IPS-18c (cell line): ENCODE measurements around the gene TRIM28.

ENCODE experiments used
- H3K4me3 ChIP-seq: 2 replicates; pipeline ENCODE4 v1.7.0; 2013; ENCODE audit warnings: low read depth, mild to moderate bottlenecking, low read length, moderate library complexity; ENCODE audit not compliant: insufficient read depth
- H3K9me3 ChIP-seq: one replicate; pipeline ENCODE4 v1.6.1; 2013; ENCODE audit warnings: mild to moderate bottlenecking, low read length, moderate library complexity; ENCODE audit not compliant: control insufficient read depth, insufficient read depth

Gene TRIM28

GRCh38 chr19:58544591-58545285, 874 bp downstream of the TRIM28 start:
- Histone ChIP-seq H3K4me3 (peak overlapping the region; percentile 70), H3K9me3 (no peaks in the 10 kb centered on the region)

- peak overlapping the region; percentile 70 for H3K4me3 ChIP-seq
These were observed 1.6 kb downstream of the TRIM28 start for GRCh38 chr19:58545286-58546018.

GRCh38 chr19:58546019-58546530, 2.2 kb downstream of the TRIM28 start:
- Histone ChIP-seq H3K4me3 (peak overlapping the region; percentile 70), H3K9me3 (no peaks in the 10 kb centered on the region)

More at GRCh38 chr19:58545286-58546018, 1.6 kb downstream of the TRIM28 start:
- H3K9me3 ChIP-seq: no peaks in the 10 kb centered on the region

- Histone ChIP-seq H3K9me3 (no peaks in the 10 kb centered on the region), H3K4me3 (no peak overlapping the region)
These were observed 3.8 kb downstream of the TRIM28 start for GRCh38 chr19:58547323-58548312.

GRCh38 chr19:58548859-58549663, 5.2 kb downstream of the TRIM28 start:
- no peaks in the 10 kb centered on the region for H3K9me3 ChIP-seq
- no peak overlapping the region for H3K4me3 ChIP-seq

GRCh38 chr19:58549664-58550361, 5.9 kb downstream of the TRIM28 start:
- Histone ChIP-seq H3K4me3 (no peak overlapping the region), H3K9me3 (no peaks in the 10 kb centered on the region)

GRCh38 chr19:58550362-58551122, 6.7 kb downstream of the TRIM28 start:
- Histone ChIP-seq H3K4me3 (no peak overlapping the region), H3K9me3 (no peaks in the 10 kb centered on the region)

- Histone ChIP-seq H3K4me3 (no peak overlapping the region), H3K9me3 (no peaks in the 10 kb centered on the region)
These were observed 7.2 kb downstream of the TRIM28 start for GRCh38 chr19:58551123-58551497.

- H3K4me3 ChIP-seq: no peak overlapping the region
- H3K9me3 ChIP-seq: no peaks in the 10 kb centered on the region
These were observed 8.0 kb downstream of the TRIM28 start for GRCh38 chr19:58551577-58552471.

- H3K9me3 ChIP-seq: no peaks in the 10 kb centered on the region
- H3K4me3 ChIP-seq: no peak overlapping the region
These were observed 8.8 kb downstream of the TRIM28 start for GRCh38 chr19:58552655-58553054.

GRCh38 chr19:58553799-58554493, 10.1 kb downstream of the TRIM28 start:
- H3K4me3 ChIP-seq: peak overlapping the region; percentile 80
- H3K9me3 ChIP-seq: no peaks in the 10 kb centered on the region

GRCh38 chr19:58554494-58555368, 10.9 kb downstream of the TRIM28 start, which contains the start of gene CHMP2A:
Gene CHMP2A, minus strand, starts transcription at chr19:58555105. Its CDS starts 893 bp downstream, at chr19:58554212.
- H3K4me3 ChIP-seq: peak within 1 kb of the TSS; percentile 80

GRCh38 chr19:58555369-58555885, 11.6 kb downstream of the TRIM28 start:
- H3K4me3 ChIP-seq: peak overlapping the region; percentile 80
- H3K9me3 ChIP-seq: no peaks in the 10 kb centered on the region

More at GRCh38 chr19:58554494-58555368, 10.9 kb downstream of the TRIM28 start, which contains the start of gene CHMP2A:
- no peaks in the 10 kb centered on the region for H3K9me3 ChIP-seq
